B cell (primary cell): Measurements from ENCODE around the gene IPO7.

Experiments
- CTCF ChIP-seq: fragments of 200-600 bp; IDR thresholded peaks from one replicate; pipeline ENCODE4 v1.8.0; 2022; ENCODE audit warnings: antibody characterized with exemption, mild to moderate bottlenecking
- EZH2 ChIP-seq: IDR thresholded peaks from 2 replicates; pipeline ENCODE4 v1.6.1; 2012; ENCODE audit warnings: borderline replicate concordance, low read depth, mild to moderate bottlenecking, moderate library complexity, low read length; ENCODE audit not compliant: insufficient read depth, poor library complexity, severe bottlenecking

- no peak for TF ChIP-seq EZH2
- no peak for TF ChIP-seq CTCF
These were observed 961 bp downstream of the IPO7 start for GRCh38 chr11:9385327-9385899.
